Measurements from ENCODE around the gene HEATR1.
A peak's percentile ranks its signal among the peaks of the same experiment; 100 is the strongest.
"Not testable (repeated sequence)": the region's sequence is repeated elsewhere in the genome, so short reads cannot be mapped to it uniquely, and the experiment has no call there.

The HEATR1 gene

DNA sequence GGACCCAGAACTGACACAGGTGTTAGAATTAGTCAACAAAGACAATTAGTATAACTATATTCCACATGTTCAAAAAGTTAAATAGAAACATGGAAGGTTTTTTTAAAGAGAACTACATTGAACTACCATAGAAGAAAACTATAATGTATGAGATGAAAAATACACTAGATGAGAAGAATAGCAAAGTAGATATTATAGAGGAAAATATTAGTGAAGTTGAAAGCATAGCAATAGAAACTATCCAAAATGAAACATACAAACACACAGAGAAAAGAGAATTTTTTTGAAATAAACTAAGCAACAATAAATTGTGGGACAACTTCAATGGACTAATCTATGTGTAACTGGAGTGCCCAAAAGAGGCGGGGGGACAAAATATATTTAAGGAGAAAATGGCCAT lies 8.0 kb upstream of the HEATR1 start:
- Histone ChIP-seq H3K79me2 (ENCODE audit: control insufficient read depth, low read length) (no peaks in the 10 kb centered on the region), H3K9me2 (replicated peaks; ENCODE audit: control insufficient read depth, low read length) (no peaks in the 10 kb centered on the region), H3K4me1 (ENCODE audit: control insufficient read depth, low read length) (no peaks in the 10 kb centered on the region), H3K27me3 (ENCODE audit: control insufficient read depth, low read length) (peaks cover 27% of the 10 kb centered on the region), H3K9me3 (ENCODE audit: control insufficient read depth, insufficient read depth, low read length) (no peaks in the 10 kb centered on the region), H3F3A (ENCODE audit: control insufficient read depth, insufficient read depth) (no peaks in the 10 kb centered on the region), H4K20me1 (ENCODE audit: control insufficient read depth, insufficient read depth, low read depth, low read length) (no peaks in the 10 kb centered on the region), H3K4me2 (ENCODE audit: low read length) (no peak overlapping the region), H3K4me3 (ENCODE audit: low read length) (no peak overlapping the region), H3K36me3 (ENCODE audit: control insufficient read depth, low read length) (no peaks in the 10 kb centered on the region), H3K27ac (ENCODE audit: low read depth, low read length) (no peak overlapping the region)
- TF ChIP-seq, protein P1, sequence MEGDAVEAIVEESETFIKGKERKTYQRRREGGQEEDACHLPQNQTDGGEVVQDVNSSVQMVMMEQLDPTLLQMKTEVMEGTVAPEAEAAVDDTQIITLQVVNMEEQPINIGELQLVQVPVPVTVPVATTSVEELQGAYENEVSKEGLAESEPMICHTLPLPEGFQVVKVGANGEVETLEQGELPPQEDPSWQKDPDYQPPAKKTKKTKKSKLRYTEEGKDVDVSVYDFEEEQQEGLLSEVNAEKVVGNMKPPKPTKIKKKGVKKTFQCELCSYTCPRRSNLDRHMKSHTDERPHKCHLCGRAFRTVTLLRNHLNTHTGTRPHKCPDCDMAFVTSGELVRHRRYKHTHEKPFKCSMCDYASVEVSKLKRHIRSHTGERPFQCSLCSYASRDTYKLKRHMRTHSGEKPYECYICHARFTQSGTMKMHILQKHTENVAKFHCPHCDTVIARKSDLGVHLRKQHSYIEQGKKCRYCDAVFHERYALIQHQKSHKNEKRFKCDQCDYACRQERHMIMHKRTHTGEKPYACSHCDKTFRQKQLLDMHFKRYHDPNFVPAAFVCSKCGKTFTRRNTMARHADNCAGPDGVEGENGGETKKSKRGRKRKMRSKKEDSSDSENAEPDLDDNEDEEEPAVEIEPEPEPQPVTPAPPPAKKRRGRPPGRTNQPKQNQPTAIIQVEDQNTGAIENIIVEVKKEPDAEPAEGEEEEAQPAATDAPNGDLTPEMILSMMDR (IDR thresholded peaks at IDR 0.05; ENCODE audit: low read depth, low read length, poor library complexity, severe bottlenecking) = no peak
- TF ChIP-seq EZH2phosphoT487 (IDR thresholded peaks at IDR 0.05; ENCODE audit: borderline replicate concordance, low read length) = no peak

DNA sequence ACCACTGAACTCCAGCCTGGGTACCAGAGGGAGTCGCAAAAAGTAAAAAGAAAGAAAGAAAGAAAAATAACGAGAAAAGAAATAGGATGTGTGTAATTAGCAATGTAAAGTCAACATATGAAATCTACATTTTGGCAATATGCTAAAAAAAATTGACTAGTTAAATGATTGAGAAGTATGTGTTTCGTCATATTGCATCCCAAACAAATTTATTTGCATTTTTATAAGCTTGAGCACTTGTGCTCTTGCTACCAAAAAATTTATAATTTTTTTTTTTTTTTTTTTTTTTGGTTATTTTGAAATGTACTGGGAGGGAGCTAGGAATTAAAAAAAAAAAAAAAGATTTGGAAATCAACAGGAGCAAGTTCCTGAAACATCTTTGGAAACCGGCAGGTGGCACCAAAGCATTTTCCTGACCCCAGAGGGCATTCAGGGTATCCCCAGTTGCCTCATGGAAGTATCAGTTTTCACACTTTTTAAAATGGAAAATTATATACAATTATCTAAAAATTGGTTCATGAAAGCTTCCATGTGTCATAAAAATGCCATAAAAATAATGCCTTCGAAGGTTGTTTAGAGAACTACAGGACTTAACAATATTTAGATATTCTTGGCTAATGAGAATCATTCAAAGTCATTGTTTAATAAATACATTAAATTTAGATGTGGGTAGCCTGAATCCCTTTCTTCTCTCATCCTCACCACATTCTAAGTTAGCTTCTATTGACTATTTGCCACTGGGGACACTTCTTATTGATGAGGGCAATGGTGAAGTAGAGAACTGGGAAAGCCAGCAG lies 4.8 kb upstream of the HEATR1 start:
- Histone ChIP-seq H3K9me2 (replicated peaks; ENCODE audit: control insufficient read depth, low read length) (no peaks in the 10 kb centered on the region), H3K9me3 (ENCODE audit: control insufficient read depth, insufficient read depth, low read length) (no peaks in the 10 kb centered on the region), H3K36me3 (ENCODE audit: control insufficient read depth, low read length) (no peaks in the 10 kb centered on the region), H3K4me1 (ENCODE audit: control insufficient read depth, low read length) (peaks cover 5% of the 10 kb centered on the region), H3K27me3 (ENCODE audit: control insufficient read depth, low read length) (peaks cover 19% of the 10 kb centered on the region), H3K27ac (ENCODE audit: low read depth, low read length) (no peak overlapping the region), H3K79me2 (ENCODE audit: control insufficient read depth, low read length) (peaks cover 3% of the 10 kb centered on the region), H4K20me1 (ENCODE audit: control insufficient read depth, insufficient read depth, low read depth, low read length) (no peaks in the 10 kb centered on the region), H3F3A (ENCODE audit: control insufficient read depth, insufficient read depth) (peaks cover 7% of the 10 kb centered on the region; the same call in 1 of the 2 replicates), H3K4me3 (ENCODE audit: low read length) (no peak overlapping the region), H3K4me2 (ENCODE audit: low read length) (no peak overlapping the region)
- TF ChIP-seq EZH2phosphoT487 (IDR thresholded peaks at IDR 0.05; ENCODE audit: borderline replicate concordance, low read length) = no peak
- TF ChIP-seq, protein P1 (IDR thresholded peaks at IDR 0.05; ENCODE audit: low read depth, low read length, poor library complexity, severe bottlenecking) = peak; percentile 34

DNA sequence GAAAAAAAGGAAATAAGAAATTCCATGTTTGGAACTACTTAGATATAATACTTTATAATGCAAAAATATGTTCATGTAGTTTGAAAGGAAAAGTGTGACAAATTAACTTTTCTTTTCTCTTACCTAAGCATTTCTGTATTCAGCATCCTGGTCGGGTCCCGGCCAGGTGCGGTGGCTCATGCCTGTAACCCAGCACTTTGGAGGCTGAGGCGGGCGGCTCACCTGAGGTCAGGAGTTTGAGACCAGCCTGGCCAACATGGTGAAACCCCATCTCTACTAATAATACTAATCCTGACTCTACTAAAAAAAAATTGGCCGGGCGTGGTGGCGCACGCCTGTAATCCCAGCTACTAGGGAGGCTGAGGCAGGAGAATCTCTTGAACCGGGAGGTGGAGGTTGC lies 3.3 kb upstream of the HEATR1 start:
- peaks cover 15% of the 10 kb centered on the region for H3K4me1 ChIP-seq (ENCODE audit: control insufficient read depth, low read length)
- H3K27ac ChIP-seq (ENCODE audit: low read depth, low read length); H3K4me3 ChIP-seq (ENCODE audit: low read length); H3K36me3 ChIP-seq (ENCODE audit: control insufficient read depth, low read length); H3K9me3 ChIP-seq (ENCODE audit: control insufficient read depth, insufficient read depth, low read length); H3F3A ChIP-seq (ENCODE audit: control insufficient read depth, insufficient read depth); H4K20me1 ChIP-seq (ENCODE audit: control insufficient read depth, insufficient read depth, low read depth, low read length); H3K9me2 ChIP-seq (replicated peaks; ENCODE audit: control insufficient read depth, low read length); H3K4me2 ChIP-seq (ENCODE audit: low read length): not testable (repeated sequence)
- H3K79me2 ChIP-seq (ENCODE audit: control insufficient read depth, low read length) = peaks cover 18% of the 10 kb centered on the region
- H3K27me3 ChIP-seq (ENCODE audit: control insufficient read depth, low read length) = peaks cover 19% of the 10 kb centered on the region
